ENCODE results near the gene SDK2. TPM values are rescaled to one million over a fixed set of nuclear protein-coding genes. Genes with fewer than 3 reads are reported as not detected.
"Not testable (repeated sequence)": the region's sequence is repeated elsewhere in the genome, so short reads cannot be mapped to it uniquely, and the experiment has no call there.

SDK2 gene
- polyA plus RNA-seq, 1 experiment: 0.01 TPM

GRCh38 chr17:73462823-73463222, 181.4 kb downstream of the SDK2 start:
- ChIA-PET POLR2A (no interaction called here), CTCF (no interaction called here)
- no peak for DNase-seq (ENCODE audit: low read depth, low spot score)
- H3K9me3 ChIP-seq (ENCODE audit: control insufficient read depth, insufficient read depth, low read length): no peaks in the 10 kb centered on the region
- TF ChIP-seq, protein P1, sequence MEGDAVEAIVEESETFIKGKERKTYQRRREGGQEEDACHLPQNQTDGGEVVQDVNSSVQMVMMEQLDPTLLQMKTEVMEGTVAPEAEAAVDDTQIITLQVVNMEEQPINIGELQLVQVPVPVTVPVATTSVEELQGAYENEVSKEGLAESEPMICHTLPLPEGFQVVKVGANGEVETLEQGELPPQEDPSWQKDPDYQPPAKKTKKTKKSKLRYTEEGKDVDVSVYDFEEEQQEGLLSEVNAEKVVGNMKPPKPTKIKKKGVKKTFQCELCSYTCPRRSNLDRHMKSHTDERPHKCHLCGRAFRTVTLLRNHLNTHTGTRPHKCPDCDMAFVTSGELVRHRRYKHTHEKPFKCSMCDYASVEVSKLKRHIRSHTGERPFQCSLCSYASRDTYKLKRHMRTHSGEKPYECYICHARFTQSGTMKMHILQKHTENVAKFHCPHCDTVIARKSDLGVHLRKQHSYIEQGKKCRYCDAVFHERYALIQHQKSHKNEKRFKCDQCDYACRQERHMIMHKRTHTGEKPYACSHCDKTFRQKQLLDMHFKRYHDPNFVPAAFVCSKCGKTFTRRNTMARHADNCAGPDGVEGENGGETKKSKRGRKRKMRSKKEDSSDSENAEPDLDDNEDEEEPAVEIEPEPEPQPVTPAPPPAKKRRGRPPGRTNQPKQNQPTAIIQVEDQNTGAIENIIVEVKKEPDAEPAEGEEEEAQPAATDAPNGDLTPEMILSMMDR (IDR thresholded peaks at IDR 0.05; ENCODE audit: low read depth, low read length): no peak
- H3K4me3 ChIP-seq (ENCODE audit: low read depth, low read length): no peak overlapping the region
- H3K27me3 ChIP-seq (ENCODE audit: control insufficient read depth, insufficient read depth, low read length): no peaks in the 10 kb centered on the region
- no peak overlapping the region for H3K27ac ChIP-seq (ENCODE audit: low read depth, low read length)

- Histone ChIP-seq H3K9me3 (ENCODE audit: control insufficient read depth, insufficient read depth, low read length) (no peaks in the 10 kb centered on the region), H3K27me3 (ENCODE audit: control insufficient read depth, insufficient read depth, low read length) (no peaks in the 10 kb centered on the region), H3K4me3 (ENCODE audit: low read depth, low read length) (no peak overlapping the region), H3K27ac (ENCODE audit: low read depth, low read length) (no peak overlapping the region)
- CTCF ChIA-PET: no interaction called here
- DNase-seq (ENCODE audit: low read depth, low spot score): no peak
- TF ChIP-seq, protein P1 (IDR thresholded peaks at IDR 0.05; ENCODE audit: low read depth, low read length): no peak
- POLR2A ChIA-PET: no interaction called here
These were observed 184.3 kb downstream of the SDK2 start for GRCh38 chr17:73459980-73460379.

DNA sequence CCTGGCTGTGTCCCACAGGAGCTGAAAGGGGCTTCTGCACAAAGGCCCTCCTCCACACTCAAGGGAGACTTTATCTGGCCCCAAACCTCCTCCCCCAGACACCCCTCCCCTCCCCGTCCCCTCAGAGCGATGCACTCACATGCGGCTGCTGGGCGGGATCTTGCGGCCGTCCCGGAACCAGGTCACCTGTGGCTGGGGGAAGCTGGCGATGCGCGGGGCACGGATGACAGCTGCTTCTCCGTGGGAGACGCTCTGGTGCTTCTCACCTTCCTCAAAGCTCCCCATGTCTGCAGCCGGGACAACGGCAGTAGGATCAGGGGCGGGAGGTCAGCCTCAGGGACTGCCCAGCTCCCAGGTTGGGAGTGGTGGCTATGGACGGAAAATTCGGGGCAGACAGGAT, 188.5 kb downstream of the SDK2 start:
- Histone ChIP-seq H3K4me3 (ENCODE audit: low read depth, low read length) (no peak overlapping the region), H3K27ac (ENCODE audit: low read depth, low read length) (no peak overlapping the region), H3K9me3 (ENCODE audit: control insufficient read depth, insufficient read depth, low read length) (no peaks in the 10 kb centered on the region), H3K27me3 (ENCODE audit: control insufficient read depth, insufficient read depth, low read length) (no peaks in the 10 kb centered on the region)
- ChIA-PET POLR2A (no interaction called here), CTCF (no interaction called here)
- TF ChIP-seq, protein P1 (IDR thresholded peaks at IDR 0.05; ENCODE audit: low read depth, low read length): no peak
- no peak for DNase-seq (ENCODE audit: low read depth, low spot score)

DNA sequence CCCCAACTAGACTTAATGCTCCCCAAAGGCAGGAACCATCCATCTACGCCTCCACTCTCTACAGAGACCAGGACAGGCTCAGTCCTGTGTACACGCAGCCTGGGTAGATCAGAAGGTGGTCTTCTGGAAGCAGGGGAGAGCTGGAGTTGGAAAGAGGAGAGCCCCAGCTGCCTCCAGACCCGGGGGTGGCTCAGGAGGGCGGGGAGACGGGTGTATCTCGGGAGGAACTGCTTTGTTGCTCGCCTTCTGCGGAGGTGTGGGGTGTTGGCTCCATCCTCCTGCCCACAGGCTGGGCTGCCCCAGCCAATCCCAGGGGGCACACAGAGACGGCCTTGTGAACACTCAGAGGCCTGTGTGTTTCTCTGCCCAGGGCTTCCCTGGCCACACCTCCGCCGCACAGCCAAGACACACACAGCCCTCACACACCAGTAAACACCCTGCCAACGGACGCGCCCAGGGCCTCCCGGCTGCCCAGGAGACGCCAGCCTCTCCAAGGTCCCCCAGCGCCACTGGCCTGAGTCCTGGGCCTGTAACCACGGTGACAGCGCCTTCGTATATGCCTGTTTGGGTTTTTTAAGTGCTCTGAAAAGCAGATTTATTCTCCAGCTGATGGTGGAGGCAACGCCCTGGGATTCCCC, 189.1 kb downstream of the SDK2 start:
- TF ChIP-seq, protein P1 (IDR thresholded peaks at IDR 0.05; ENCODE audit: low read depth, low read length): no peak
- H3K27ac ChIP-seq (ENCODE audit: low read depth, low read length): no peak overlapping the region
- no peaks in the 10 kb centered on the region for H3K27me3 ChIP-seq (ENCODE audit: control insufficient read depth, insufficient read depth, low read length)
- CTCF ChIA-PET: no interaction called here
- no peak overlapping the region for H3K4me3 ChIP-seq (ENCODE audit: low read depth, low read length)
- DNase-seq (ENCODE audit: low read depth, low spot score): no peak
- H3K9me3 ChIP-seq (ENCODE audit: control insufficient read depth, insufficient read depth, low read length): no peaks in the 10 kb centered on the region
- POLR2A ChIA-PET: no interaction called here

- CTCF ChIA-PET; POLR2A ChIA-PET; H3K27ac ChIP-seq (ENCODE audit: low read depth, low read length); DNase-seq (ENCODE audit: low read depth, low spot score); H3K27me3 ChIP-seq (ENCODE audit: control insufficient read depth, insufficient read depth, low read length); H3K4me3 ChIP-seq (ENCODE audit: low read depth, low read length); H3K9me3 ChIP-seq (ENCODE audit: control insufficient read depth, insufficient read depth, low read length): not testable (repeated sequence)
These were observed 190.8 kb downstream of the SDK2 start for GRCh38 chr17:73453494-73453893.

DNA sequence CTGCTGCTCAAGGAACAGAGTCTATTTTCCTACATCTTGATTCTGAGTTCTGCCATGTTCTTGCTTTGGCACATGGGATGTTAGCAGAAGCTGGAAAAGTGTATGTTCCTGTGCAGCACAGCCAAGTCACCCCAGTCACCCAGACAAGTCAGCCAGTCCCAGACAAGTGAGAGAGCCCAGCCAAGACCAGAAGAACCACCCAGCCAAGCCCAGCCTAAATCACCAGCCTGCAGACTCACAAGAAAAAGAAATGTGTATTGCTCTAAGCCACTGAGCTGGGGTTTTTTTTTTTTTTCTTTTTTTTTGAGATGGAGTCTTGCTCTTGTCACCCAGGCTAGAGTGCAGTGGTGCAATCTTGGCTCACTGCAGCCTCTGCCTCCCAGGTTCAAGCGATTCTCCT, 191.2 kb downstream of the SDK2 start:
- H3K27ac ChIP-seq (ENCODE audit: low read depth, low read length): no peak overlapping the region
- POLR2A ChIA-PET: no interaction called here
- TF ChIP-seq, protein P1 (IDR thresholded peaks at IDR 0.05; ENCODE audit: low read depth, low read length): no peak
- H3K27me3 ChIP-seq (ENCODE audit: control insufficient read depth, insufficient read depth, low read length): no peaks in the 10 kb centered on the region
- DNase-seq (ENCODE audit: low read depth, low spot score): no peak
- CTCF ChIA-PET: no interaction called here
- H3K4me3 ChIP-seq (ENCODE audit: low read depth, low read length): no peak overlapping the region
- H3K9me3 ChIP-seq (ENCODE audit: control insufficient read depth, insufficient read depth, low read length): no peaks in the 10 kb centered on the region

All from AG04450 (cell line).